Left renal pelvis (tissue), 4 donors: ENCODE data around the gene POU2F3. TPM values are rescaled to one million over a fixed set of nuclear protein-coding genes. Genes with fewer than 3 reads are reported as not detected.

Source experiments
- DNase-seq, 4 donors: peaks; one replicate each; pipeline ENCODE4 v3.0.0-alpha.2; 2013; ENCODE audit warnings: low read depth in 4 of 4, low spot score in 3 of 4
- polyA plus RNA-seq, 4 donors: library from polyadenylated mRNA; unstranded; fragments of 120-200 nt; gene quantifications; one replicate each; pipeline ENCODE4 v1.2.1, GENCODE V29; 2013; ENCODE audit not compliant: insufficient read length in 4 of 4

POU2F3 gene
- polyA plus RNA-seq, 4 donors = 0.47 to 2.7 (median 0.89) TPM

DNA sequence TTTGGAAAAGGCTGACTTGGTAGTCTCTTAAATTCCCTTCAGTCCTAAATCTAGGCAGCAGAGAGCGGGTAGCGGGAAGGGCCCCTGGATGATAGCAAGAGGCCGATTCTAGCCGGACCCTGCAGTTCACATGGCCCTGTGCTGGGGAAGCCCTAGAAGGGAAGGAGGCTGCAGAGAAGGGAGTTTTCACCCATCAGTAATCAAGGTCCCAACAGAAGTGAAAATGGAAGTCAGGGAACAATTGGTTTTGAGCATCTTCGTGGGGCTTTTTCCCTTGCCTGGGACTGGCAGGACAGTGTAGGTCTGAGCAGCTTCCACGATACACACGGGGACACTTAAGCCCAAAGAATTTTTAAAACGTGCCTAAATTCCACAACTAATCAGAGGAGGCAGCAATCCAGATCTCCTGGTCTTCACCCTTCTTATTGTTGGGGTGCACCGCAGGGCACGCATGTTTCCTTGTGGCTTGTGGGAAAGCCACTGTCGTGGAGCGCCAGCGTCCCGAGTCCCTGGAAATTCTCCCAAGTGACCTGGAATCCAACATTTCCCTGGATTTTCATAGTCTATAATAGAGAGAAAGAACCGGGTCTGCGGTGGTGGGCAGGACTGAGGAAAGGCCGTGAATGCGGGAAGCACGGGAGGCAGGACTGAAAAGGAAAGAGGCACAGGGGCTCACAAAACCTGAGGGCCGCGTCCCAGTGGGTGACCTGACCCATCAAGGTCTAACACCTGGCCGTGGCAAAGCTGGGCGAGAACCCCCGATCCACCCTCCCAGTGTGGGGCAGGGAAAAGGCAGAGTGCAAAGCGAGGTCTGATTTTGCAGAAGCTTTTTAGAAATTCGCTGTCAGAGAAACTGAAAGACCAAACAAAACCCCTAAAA lies 30.0 kb upstream of the POU2F3 start:
- DNase-seq = no peak

DNA sequence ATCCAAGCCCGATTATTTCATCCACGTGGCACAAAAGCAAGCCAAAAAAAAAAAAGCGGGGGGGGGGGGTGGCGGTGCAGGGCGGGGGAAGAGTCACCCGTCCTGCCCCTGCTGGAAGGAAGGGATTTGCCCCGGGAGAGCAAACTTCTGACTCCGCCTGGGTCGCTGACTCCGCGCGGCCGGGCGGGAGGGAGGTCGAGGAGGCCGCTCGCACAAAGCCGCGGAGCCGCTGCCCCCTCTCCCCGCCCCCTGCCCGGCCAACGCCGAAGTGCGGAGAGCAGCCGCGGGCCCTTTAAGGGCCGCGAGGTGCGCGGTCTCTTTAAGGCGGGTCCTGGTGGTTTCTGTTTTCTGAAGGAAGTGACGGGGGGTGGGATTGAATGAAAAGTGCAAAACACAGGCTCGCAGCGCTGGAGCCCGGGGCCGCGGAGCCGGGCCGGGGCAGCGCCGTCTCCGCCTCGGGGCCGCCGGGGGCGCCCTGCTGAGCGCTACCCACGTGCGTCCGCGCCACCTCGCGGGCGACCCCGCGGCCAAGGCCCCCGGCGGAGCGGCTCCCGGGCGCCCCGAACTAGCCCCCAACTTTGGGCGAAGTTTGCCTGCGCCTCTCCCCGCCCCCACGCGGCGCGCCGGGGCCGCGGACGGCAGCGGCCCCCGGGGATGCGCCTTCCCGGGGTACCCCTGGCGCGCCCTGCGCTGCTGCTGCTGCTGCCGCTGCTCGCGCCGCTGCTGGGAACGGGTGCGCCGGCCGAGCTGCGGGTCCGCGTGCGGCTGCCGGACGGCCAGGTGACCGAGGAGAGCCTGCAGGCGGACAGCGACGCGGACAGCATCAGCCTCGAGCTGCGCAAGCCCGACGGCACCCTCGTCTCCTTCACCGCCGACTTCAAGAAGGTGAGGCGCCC lies 29.1 kb upstream of the POU2F3 start, which contains the start of gene OAF:
Gene OAF, plus strand, starts transcription at position 407 of the 896 bp plus-strand sequence. Its CDS starts 248 bp downstream, at position 655.
- peak in 3 of 4 donors; percentile 74 to 83 (median 81) for DNase-seq

DNA sequence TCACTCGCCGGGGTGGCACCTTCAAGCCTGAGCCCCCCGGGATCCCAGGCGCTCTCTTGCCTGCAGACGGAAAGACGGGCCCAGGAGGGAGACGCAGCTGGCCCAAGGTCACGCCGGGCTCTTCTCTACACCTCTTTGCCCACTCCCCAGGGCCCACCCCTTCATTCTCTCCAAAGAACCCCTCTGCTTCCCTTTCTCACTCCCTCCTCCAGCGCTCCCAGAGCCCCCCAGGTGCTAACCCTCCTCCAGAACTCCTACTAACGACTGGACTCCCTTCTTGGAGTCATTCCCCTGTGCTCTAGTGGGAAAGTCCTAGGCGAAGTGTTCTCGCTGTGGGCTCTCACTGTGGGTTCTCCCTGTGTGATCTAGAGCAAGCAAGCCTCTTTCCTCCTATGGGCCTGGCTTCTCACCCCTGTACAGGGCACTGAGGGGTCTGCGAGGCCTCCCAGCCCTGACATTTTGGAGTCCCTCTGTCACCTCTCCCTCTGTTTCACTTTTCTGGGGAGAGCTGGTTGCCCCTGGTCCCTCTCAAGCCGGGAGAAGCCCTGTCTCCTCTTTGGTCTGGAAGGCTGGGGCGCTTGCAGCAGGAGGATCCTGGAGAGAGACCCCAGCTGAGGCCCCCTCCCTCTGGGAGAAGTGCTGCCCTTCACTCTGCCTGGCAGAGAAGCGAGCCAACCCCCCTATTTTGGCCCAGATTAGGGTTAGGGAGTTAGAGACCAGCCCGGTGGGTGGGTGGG lies 28.2 kb upstream of the POU2F3 start:
- DNase-seq = no peak

DNA sequence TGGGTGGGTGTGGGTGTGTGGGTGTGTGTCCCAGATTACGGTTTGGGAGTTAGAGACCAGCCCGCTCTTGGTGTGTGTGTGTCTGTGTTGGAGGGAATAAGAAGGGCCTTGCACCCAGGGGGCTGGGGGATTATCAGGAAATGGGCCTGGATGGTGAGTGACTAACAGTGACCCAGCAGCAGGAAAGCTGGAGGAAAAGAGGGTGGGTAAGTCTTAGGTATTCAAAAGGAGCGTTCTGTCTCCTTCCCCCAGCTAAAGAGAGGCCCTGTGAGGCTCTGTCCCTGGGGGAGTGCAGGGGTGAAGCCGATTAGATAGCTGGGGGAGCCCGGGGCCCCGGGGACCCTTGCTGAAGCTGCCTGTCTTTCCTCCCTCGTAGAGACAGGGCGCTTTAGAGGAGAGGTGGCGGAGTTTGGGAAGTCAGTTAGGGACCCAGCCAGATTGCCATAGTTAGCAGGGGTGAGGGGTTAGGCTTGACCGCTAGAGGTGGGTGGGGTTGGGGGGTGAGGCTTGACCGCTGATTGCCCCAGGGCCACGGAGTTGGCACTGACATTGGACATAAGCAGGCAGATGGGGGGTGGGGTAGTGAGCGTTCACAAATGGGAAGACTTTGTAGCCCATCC lies 27.6 kb upstream of the POU2F3 start:
- no peak for DNase-seq

DNA sequence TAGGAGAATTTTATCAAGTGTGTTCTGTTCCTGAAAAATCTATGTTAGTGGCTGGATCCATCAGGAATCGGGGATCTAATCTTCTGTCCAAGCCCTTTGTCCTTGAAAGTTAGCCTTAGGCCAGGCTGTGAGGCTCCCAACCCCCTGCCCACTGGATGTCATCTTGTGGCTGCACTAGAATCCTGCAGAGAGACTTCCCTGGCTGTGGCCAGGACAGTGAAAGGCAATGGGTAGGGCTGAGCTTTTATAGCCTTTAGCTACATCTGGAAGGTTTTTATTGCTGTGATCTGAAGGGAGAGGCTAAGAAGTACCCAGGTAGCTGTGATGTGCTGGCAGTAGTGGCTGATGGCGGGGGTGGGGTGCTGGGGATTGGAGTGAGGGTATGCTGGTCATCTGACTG lies 27.0 kb upstream of the POU2F3 start:
- DNase-seq = no peak

DNA sequence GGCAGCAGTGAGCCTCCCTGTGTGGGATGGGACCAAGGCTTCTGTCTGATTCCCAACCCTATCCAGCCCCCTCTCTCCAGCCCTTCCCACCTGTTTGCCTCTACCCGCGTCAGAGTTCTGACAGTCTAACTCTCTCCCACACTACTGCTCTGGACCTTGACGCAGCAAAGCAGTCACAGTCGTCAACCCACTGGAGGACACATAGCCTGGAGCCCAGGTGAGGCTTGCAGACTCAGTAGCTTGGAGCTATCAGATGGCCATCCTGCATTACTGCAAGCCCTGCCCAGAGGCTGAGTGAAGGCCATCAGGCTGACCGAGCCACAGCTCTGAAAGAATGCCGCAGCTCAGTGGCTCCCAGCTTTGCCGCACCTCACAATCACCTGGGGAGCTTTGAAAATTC lies 25.4 kb upstream of the POU2F3 start:
- DNase-seq = no peak

DNA sequence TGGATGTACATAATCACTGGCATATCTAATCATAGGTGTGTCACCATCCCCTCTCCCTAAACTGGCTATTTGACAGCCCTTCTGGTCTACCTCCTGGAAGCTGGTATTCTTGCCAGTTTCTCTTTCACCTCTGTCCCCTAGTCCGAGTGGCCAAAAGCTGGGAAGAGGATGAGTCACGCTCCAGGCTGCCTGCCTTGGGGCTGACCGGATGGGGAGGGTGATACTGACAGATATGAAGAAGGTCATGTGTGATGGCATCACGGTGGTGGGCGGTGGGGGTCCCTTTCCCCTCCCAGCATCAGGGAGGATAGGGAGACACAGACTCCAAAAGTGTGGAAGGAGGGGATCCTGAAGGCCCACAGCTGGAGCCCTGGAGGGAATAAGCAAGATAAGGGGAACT lies 24.3 kb upstream of the POU2F3 start:
- no peak for DNase-seq

DNA sequence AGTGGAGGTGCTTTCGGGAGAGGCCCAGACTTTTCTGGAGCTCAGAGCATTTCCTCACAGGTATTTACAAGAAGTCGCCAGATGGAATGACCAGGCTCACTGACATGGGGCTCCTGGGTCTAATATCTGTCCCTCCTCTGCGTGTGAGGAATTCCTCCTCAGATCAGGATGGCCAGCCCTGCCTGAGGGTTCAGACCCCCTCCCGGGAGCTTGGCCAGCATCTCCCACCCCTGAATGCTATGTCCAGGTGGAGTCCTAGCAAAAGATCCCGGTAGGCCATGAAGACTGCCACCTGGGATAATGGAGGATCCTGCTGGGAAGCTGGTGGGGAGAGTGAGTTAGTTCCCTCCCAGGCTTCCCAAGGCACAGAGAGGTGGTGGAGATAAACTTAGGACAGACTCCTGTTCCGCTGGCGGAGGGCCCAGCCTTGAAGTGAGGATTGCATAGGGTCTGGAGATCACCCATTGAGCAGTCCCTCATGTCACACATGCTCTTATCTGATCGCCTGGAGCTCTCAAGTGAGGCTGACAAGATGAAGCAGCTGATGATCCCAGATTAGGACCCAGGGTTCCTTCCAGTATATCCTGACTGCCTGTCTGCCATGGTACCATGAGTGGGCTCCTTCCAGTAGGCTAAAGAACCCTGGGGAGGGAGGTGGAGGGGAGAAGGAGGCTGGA lies 23.4 kb upstream of the POU2F3 start:
- no peak for DNase-seq

DNA sequence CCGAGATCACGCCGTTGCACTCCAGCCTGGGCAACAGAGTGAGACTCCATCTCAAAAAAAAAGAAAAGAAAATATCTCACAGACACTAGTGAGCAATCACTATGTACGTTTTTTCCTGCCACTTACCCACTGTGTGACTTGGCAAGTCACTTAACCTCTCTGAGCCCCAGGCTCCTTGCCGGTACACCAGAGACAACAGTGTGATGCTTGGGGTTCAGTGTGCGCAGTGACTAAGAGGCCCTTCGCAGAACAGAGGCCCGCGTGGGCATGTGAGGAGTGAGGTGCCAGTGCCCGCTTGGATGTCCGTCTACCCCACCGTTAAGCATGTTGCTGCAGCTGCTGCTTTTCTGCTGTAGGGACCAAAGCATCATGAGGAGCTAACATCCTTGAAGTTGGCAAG lies 22.4 kb upstream of the POU2F3 start:
- DNase-seq = no peak

DNA sequence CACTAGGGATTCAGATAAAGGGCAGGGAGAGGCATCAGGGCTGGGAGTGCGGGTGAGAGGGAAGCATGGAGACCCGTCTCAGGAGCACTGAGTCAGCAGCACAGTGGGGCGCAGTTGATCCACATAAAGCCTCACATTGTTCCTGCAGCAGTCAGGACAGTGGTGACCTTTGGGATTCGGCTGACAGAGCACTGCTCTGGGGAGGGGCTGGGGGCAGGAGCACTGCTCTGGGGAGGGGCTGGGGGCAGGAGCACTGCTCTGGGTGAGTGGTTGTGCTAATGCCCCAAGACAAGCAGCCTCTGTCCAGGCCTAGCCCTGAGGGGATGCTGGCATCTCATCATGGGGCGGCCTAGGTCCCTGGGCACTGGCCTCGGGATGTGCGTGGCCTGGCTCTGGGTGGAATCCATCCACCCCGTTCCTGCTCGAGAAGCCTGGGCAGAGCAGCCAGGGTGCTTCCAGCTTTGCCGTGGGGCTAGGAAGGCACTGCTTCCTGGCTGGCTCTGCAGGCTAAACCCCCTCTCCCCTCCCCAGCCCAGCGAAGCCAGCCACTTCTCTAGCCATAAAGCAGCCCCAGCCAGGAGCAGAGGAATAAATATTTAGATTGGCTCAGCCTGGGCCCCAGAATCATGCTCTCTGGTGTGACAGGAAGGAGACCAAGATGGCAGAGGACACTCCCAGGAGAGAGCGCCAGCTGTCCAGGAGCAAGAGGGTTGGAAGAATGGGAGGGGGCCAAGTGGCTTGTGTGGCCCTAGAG lies 21.8 kb upstream of the POU2F3 start:
- no peak for DNase-seq

DNA sequence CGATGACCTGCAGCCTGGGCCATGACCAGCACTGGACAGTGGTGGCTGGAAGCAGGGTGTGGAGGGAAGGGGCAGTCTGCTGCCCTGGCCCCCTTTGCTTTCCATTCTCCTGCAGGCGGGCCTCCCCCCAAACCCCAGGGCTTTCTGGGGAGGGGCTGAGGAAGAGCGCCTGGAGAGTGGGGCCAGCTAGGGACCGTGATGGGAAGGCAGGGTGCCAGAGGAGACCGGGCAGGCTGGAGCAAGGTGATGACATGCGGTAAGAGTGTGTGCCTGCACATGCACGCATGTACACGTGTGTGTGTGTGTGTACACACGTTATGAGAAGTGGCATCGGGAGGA lies 21.3 kb upstream of the POU2F3 start:
- no peak for DNase-seq

DNA sequence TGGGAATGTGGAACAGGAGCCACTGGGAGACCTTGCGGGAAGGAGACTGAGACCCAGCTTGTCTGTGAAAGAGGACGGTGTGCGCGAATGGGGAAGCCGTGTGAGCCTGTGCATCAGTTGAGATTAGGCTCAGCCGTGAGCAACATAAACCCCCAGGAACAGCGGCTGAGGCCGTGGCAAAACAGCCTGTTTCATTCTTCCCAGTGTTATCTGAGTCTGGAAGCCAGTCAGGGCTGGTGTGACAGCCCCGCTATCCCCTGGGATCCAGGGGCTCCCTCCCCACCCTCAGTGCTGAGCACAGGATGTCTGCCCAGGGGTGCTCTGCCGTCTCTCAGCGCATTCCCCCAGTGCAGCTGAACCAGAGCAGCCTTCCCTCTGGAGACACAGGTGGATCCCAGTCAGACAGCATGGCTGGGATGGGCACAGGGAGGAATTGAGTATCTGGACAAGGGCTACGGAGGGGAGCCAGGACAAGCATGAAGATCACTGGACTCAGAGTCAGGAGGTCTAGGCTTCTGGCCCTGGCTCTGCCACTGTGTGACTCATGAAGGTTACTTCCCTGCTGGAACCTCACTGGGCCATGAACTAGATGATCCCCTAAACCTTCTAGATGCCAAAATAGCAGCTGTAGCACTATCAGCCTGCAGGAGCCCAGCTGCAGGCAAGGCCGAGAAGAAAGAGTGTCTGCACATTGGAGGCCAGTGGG lies 20.6 kb upstream of the POU2F3 start:
- no peak for DNase-seq

DNA sequence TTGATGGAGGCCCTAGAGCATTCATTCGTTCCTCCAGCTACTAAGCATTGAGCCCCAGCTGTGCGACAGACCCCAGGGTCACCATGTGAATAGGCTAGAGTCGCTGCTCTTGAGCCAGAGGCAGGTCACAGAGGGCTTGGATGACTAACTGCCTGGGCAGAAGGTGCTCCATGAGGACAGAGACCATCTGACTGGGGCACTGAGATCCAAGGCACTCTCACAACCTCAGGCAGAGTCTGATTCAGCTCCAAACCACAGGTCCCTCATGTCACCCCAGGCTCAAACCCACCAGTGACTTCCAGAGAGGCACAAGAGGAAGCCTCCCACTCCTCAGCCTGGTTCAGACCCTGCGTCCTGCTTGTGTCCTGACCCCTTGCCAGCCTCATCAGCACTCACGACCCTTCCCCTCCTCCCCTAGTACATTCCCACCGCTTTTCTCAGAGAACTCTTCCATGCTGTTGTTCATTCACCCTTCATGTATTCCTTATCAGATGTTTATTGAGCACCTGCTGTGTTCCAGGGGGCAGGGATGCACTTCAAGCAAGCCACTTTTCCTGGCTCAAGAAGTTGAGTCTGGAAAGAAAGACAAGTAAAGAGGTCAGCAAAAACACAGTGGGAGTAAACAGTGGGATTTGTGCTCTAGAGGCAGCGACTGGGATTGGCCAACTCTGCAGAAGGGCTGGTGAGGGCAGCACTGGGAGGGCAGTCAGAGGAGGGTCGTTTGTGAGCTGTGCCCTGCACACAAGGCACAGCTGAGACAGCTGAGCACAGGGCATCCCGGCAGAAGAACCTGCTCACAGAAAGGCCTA lies 19.8 kb upstream of the POU2F3 start:
- no peak for DNase-seq

DNA sequence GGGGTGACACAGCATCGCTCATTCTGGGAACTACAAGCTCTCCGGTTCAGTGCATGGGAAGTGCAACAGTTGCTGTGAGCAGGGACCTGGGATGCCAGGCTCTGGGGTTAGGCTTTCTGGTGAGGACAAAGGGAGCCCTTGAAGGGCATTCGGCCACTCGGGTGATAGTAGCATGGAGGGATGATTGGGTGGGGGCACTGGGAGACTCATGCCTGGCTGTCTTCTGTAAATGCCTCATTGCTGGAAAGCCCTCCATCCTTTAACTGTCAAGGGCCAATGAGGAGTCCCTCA lies 19.2 kb upstream of the POU2F3 start:
- DNase-seq = no peak

DNA sequence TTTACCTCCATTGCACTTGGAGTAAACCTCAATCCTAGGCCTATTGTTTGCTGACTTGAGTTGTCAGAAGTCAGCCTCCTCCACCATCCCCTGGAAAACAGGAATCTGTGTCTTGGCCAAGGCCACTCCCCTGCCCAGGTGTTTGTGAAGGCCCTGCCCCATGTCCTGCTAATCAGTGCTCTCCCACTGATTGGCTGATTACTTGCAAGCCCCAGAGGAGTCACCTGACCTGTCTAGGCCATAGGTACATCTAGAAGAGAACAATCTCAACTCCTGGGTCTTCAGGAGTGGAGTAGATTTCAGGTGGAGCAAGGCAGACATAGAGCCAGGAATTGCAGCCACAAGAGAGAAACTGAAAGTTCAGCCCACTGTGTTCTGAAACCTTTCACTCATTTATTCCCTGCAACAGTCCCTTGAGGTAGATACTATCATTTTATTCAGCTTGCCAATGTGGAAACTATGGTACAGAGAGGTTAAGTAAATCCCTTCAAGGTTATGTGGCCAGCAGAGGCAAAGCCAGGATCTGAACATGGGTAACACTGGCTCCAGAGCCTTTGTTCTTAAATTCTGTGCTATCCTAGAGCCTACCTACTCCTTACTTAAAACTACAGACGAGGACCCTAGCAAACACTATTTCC lies 18.7 kb upstream of the POU2F3 start:
- no peak for DNase-seq

DNA sequence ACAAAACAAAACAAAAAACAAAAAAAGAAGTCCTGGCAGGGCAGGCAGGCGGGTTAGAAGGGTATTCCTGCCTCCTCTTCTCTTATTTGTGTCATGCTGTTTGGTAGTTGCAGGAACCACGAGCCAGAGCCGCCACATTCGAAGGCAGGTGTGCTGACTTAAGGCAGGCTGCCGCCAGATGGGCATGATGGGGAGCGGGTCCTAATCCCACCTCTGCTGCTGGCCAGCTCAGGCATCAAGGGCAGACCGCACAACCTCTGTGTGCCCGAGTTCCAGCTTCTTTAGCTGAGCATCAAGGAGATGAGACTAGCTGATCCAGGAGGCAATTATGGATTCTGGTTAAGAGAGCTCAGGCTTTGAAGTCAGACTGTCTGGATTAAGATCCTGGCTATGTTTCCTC lies 17.0 kb upstream of the POU2F3 start:
- no peak for DNase-seq

DNA sequence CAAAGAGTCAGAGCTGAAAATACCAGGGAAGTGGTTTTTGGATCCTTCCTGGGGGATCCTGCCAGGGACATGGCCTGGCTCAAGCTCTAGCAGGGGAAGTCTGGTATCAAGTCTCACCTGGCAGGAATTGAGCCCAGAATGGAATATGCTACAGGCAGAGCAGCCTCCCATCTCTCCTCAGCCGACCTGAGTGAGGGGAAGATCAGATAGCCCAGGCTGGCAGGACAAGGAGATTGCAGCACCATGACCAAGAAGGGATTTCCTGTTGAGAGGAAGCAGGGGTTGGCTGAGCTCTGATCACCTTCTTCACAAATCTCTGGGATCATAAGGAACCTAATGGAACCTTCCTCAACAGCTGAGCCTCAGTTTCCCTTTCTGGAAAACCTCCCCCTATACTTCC lies 16.1 kb upstream of the POU2F3 start:
- no peak for DNase-seq

DNA sequence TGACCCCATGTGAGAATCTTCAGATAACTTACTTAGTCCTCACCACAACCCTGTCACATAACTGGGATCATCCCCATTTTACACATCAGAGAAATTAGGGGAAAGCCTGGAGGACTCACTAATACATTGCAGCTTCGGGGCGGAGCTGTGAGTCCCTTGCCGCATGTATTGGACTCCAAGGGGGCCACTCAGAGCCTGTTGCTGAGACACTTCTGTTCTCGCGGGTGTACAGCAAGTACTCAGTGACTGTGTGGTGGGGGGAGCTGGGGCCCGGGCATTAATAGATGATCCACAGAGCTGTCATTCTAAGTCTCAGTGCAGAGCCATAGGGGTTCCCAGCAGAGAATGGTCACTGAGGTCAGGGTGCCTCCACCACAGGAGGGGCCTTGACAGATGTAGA lies 15.6 kb upstream of the POU2F3 start:
- no peak for DNase-seq
